DMS114 treated with DMSO at 0.1 percent for 48 hours (cell line): ENCODE data around the gene YIPF3.

ENCODE experiments used
- DNase-seq: peaks from one replicate; lab custom pipeline; 2025; ENCODE audit not compliant: unreplicated experiment; lab: John Stamatoyannopoulos, UW

Gene YIPF3

DNA sequence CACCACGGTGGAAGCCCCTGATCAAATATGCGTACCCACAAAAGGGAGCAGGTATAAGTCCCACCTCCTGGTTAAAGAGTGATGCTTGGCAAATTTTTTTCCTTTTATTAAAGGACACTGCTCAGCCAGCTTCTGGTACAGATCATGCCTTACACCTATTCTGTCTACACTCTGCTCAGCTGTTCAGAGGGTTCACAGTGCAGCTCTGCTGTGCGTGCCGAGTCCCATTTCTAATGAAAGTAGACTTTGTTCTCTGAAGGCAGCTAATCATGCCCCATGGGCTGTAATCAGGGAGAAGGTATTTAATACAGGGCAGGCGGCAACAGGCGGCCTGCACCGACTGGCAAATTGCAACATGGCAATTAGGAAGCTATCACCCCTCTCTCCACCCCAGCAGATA lies 22.9 kb downstream of the YIPF3 start:
- no peak for DNase-seq

DNA sequence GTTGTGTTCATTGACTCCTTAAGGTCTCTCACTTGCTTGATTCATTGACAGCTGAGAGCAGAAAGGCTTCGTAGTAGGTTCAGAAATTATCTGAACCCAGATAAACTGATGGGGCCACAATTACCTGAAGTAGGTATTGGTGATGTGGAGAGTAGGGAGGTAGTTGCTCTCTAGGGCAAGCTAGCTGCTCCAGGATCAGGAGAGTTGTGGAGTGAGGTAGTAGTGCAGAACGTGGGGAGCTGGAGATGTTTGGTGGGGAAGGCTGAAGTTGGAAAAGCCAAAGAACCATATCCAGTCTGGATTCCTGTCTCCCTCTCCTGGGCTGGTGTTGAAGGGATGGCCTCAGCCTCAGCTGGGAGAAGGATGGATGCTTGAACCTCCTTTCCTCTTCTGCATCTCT lies 23.5 kb downstream of the YIPF3 start:
- no peak for DNase-seq

DNA sequence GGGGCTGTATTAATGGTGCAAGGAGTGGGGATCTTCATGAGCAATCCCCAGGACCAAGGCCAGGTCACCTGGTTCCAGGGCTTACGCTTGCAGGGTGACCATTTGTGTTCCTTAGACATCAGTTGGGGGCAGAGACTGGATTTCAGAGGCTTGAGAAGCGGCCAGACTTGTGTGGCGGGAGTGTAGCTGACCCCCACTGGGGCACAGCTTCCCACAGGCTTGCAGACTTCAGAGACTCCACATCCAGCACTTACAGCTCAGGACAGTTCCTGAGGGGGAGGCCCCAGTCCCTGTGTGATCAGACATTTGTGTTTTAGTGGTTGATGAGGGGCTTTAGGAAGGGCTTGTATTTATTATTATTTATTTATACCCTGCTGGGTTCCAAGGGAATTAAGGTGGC lies 24.1 kb downstream of the YIPF3 start:
- DNase-seq = no peak

DNA sequence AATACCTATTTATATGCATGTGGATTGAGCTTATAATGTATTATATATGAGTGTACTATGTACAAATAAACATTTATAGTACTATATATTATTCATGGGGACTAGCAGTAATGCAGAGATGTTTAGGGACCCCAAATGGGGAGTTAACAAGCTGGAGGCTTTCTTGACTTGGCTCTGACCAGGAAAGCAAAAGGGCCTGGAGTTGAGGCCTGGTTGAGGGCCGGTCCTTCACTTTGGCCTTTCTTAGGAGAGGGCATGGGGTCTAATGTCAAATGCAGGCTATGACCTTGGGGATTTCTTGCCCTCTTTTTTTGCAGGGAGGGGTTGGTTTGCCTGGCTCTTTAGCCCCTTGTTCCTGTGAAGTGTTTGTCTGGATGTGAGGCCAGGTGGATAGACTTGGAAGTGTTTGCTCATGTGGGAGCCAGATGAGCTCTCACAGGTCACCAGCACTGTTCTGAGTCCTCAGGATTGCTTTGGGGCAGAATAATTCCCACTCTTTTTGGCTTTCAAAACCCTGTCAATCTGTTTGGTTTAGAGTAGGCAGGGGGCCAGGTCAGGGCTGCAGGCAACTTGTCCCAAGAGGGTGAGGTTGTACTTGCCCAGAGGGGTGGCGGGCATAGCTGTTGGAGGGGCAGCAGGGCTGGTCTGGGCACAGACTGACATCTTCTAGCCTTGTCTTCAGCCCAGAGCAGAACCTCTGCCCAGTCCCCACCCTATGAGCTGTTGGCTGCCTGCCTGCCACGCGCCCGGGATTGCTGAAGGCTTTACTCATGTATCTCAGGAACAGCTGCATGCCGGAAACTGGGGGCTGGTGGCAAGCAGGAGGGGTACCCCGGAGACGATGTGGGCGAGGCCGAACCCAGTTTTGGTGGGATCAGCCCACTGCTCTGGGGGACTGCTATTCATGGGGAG lies 24.7 kb downstream of the YIPF3 start:
- no peak for DNase-seq

DNA sequence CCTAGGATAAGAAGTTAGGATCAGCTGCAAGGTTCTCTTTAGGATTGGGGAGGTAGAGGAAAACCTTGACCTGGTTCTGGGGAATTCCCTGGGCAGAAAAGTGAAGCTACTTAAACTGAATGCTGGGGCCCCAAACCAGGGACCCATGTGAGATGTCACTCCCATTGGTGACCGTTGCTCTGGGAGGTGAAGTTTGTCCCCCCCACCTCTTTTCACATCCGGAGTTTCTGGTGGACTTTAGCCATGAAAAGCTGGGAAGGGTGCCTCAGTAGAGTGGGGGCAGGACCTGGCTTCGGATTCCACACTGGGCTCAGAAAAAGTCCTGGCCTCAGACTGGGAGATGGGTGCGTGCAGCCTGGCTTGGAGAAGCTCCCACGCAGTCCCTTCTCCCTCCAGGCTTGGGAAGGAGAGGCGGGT lies 26.2 kb downstream of the YIPF3 start:
- DNase-seq = no peak

DNA sequence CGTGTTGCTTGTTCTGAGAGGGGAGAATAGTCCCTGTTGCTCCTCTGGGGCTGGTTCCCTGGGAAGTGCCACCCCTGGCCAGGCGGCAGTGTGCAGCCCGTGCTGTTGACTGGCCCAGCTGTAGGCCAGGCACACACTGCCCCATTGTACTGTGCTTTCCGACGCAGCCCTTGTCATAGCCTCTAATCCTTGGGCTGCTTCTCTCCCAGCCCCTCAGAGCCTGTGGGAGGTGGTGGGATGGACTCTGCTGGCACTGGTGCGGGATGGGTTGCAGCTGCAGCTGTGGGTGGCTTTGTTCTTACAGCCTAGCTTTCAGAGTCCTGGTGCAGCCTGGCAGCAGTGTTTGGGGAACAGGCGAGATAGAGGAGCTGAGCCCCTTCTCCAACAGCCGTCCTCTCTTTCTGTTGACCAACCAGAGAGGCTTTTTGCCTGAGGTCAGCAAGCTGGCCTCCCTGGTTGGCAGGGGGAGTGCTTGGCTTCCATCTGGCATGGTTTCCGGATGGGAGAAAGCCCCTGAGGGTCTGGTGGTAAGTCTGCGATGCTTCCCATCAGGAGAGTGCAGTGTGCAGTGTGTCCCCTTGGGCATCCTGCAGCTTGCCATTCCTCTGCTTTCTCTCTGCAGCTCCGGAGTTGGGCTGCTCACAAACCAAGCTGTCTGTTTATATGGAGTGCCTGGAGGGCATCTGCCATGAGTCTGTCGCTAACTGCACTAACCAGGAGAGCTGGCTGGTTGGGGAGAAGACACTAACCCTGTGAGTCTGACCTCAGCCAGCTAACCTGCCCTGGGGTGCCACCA lies 27.3 kb downstream of the YIPF3 start:
- no peak for DNase-seq

DNA sequence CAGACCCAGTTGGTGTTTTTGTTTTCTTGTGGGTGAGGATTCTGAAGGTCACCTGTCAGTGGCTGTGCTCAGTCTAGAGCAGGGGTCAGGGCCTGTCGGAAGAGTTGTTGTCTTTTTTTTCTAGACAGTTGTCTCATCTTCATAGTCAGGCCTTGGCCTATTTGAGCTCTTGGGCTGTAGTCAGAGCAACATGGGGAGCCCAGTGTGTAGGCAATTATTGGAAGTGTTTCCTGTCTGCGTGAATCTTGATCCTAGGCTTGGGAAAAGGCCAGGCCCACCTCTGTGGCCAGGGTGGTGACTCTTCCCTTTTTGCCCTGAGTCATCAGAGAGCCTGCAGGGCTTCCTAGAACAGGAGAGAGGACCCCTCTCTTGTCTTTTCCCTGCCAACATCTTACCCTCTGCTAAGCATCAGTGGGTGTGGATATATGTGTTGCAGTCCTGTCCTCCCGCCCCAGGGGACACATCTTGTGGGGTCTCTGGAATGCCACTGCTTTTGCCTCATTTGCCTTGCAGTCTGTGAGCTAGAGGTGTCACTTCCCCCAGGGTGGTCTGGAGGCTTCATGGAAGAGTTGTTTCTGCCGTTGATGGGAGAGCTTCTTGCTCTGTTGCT lies 28.0 kb downstream of the YIPF3 start:
- DNase-seq = no peak

DNA sequence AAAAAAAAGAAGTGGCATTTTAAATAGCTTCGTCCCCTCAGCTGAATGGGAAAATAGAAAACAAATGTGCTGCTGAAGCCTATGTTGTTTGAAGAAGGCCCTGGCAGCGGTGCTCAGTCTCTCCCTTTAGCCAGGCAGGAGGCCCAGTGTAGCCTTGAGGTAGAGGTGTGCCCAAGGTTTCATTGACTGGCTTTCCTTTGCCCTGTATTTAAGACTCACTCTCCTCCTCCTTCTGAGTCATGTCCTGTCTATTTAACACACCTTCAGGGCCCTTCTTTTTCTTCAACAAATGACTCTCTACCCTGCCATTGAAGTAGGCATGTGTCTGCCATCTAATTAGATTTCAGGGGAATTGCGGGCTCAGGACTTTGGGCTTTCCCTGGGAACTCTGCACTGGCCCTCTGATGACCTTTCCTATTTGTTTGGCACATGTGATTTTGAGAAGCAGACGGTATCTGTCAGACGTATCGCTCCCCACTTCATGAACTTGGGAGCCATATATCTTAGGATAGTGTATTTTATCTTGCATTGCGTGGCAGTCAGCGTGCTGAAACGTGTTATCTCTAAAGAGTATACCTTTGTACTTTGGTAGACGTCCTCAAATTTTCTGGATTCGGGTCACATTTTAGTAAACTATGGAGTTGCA lies 35.0 kb downstream of the YIPF3 start:
- no peak for DNase-seq

DNA sequence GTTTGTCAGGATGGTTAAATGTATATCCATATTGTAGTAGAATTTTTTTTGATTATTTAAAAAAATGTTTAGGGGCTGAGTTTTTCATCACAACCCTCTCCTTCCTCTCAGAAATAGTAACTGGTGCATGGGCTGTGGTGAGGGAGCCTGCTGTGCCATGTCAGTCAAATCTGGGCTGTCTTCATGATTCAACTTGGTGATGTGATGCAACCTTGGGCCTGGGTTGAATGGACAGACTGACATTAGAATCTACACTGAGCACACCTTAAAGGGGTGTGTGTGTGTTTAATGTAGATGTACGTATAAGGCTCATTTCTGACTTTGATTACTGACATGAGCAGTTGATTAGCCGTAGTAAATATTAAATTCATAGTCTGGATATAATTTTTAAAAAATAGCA lies 35.7 kb downstream of the YIPF3 start:
- DNase-seq = no peak

DNA sequence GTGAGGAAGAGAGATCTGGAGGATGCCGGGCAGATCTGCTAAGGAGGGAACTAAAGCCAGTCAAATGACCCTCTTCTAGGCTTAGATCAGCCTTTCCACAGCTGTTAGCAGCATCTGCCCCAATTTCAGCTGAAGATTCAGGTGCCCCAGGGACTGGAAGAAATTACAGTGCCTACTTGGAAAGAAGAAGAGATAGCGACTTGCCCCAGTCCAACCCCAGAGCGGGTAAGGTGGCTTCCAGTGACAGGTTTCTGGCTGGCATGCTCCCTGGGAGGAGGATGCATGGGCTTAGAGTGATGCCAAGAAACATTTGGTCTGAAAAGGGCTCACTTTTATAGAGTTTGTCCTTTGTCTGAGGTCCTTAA lies 38.7 kb downstream of the YIPF3 start:
- DNase-seq = no peak

DNA sequence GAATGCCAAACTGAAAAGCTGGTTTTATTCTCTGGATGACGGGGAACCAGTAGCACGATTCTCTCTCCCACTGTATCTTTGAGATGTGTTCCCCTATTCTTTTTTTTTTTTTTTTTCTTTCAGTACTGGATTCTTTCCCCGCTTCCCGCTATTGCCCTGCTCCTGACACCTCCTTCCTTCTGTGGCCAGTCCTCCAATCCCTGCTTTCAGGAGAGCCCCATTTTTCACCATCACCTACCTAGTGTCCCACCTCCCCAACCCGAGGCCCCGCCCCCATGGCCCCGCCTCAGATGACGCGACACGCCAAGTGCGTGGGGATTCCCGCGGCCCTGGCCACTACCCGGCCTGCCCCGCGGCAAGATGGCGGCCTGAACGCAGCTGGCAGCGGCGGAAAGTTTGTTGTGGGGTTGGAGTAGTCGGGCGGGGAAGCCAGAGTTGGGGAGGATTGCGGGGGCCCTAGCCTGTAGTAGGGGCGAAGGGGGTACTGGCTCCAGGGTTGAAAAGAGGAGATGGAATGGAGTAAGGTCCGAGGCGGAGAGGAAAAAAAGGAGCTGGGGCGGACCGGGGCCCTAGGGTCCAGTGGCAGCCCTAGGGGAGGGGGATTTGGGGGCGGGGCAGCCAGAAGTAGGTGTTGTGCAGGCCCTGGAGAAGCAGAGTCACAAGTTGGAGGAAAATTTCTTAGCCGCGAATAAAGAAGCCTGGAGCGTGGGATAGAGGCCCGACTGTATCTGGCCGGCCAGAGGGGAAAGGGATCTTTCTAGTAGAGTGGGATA lies 39.3 kb downstream of the YIPF3 start, which contains the start of gene TJAP1:
Gene TJAP1, plus strand, starts transcription at position 336 of the 773 bp plus-strand sequence. CDS start 21,432 bp downstream, outside the sequence.
- peak; percentile 86 for DNase-seq

DNA sequence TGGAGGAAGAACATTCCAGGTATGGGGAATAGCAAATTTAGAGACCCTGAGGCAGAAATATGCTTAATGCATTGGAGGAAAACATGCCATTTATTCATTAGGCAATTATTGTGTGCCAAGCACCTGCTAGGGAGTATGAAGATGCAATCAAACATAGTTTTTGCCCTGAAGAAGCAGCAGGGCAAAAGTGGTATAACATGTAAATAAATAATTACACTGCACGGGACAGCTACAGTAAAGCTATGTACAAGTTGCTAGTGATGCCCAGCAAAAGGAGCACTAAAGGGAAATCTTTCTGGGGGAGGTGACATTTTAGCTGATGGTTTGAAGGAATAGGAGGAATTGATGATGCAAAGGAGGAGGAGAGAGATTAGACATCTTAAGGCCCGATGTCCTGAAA lies 40.0 kb downstream of the YIPF3 start:
- DNase-seq = peak; percentile 27

DNA sequence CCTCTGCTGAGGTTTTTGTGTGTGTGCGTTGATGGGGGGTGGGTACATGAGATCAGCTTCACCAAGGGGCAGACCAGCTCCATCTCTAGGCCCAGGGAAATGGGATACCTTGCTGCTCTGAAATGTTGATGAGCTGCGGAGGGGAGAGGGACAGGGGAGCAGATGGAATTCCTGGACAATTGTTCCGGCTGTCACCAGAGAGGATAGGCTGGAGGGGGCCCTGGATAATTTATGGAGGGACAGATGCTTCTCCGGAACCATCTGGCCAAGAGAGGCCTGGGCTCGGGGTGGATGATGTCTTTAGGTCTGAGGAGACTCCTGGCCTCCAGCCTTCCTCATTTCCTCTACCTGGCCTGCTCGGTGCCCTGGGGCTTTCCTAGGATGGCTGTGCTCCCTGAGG lies 41.2 kb downstream of the YIPF3 start:
- no peak for DNase-seq

DNA sequence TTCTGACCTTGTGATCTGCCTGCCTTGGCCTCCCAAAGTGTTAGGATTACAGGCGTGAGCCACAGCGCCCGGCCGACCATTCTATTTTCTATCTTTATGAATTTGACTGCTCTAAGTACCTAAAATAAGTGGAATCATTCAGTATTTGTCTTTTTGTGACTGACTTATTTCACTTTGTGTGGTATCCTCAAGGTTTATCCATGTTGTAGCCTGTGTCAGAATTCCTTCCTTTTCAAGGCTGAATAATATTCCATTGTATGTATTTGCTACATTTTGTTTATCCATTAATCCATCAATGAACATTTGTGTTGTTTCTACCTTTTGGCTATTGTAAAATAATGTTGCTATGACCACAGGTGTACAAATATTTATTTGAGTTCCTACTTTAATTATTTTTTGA lies 44.2 kb downstream of the YIPF3 start:
- DNase-seq = no peak

DNA sequence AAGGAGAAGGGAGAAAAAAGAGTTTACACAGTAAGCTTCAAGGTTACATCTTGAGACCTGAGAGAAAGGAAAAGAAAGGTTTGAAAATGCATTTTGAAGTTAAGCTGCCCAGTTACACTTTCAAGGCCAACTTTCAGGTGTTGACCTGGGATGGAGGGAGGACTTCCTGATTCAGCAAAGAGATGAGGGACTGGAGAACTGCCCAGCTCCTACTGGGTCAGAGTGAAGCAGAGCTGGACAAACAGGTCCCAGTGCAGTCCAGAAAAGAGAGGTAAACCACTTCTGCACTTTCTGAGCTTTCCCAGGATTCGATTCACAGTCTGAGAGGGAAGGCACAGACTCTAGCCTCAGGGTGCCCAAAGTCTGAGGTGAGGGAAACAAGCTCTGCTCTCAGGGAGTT lies 45.3 kb downstream of the YIPF3 start:
- no peak for DNase-seq

DNA sequence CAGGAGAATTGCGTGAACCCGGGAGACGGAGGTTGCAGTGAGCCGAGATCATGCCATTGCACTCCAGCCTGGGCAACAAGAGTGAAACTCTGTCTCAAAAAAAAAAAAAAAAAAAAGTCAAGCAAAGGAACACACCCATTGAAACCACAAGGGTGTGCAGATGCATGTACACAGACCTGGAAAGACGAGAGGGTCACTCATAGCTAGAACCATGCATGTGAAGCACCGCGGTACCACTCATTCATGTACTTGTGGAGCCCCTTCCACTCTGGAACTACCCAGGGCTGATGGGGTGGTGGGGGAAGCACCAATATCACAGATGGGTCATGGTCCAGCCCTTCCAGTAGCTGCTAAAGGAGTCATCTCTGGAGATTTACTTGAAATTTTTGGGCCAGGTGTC lies 46.8 kb downstream of the YIPF3 start:
- no peak for DNase-seq

DNA sequence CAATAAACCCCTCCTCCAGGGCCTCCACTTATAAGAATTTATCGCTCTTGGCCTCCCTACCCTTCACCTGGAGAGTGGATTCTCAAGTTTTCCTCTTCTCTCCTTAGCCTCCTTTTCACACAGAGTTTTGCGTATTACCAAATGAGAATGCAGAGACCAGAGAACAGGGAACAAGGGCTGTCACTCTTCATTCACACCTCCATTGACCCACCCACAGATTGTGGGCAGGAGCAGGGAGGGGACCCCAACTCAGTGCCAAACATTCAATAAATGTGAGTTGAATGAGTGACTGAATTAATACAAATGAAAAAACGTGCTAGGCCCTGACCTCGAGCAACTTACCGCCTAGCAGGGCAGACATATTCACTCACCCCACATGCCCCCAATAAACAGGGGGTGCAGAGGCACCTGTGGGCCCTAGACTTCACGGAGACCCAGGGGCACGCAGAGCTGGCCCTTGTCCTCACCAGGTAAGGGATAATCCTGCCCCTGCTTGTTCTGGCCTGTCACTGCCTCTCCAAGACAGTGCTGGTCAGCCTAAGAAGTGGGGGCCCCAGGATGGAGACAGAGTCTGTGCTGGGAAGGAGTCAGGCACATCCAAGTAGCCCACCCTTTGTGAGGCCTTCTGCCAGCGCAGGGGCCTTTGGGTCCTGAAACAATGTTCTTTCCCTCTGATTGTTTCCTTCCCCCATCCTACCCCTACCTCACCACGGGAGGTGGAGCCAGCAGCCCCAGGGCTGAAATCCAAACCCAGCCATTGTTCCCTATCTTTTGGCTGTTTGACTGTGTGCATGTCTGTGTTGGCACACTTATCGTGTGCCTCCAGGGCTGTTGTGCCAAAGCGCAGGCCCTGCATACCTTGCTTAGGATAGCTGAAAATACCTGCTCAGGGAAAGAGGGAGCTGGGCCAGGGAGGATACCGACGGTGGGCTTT lies 47.7 kb downstream of the YIPF3 start:
- no peak for DNase-seq

DNA sequence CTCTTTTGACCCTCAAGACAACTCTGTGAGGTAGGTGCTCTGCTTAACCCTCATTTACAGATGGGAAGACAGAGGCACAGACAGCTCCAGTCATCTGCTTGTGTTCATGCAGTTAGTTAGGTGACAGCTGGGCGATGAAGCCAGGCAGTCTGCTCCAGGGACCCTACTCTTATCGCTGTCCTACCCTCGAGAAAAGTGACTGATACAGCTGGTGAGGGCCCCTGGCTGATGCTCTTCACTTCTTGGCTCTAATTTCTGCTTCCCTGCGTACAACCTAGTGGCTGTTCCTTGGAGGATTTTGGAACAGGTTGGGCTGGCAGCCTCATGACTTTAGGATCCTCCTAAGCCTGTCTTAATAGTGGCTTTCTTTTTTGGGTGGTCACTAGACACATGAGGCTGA lies 48.5 kb downstream of the YIPF3 start:
- DNase-seq = no peak

DNA sequence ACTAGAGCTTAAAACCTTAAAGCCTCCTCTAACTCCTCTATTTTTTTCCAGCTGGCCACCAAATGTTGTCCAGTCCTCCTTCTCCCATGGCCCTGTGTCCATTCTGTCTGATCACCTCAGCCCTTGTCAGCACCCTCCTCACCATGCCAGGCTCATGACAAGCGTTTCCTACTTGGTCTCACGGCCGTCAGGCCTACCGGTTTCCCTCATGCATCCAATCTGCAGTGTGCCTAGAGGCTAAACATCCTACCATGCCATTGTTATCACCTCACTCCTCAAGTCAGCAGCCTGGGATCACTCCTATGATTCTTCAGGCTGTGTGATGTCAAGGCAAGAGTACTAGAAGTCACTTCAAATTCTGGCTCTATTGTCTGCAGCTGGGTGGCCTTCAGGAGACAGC lies 49.0 kb downstream of the YIPF3 start:
- no peak for DNase-seq
